DMS53 treated with DMSO at 0.1 percent for 48 hours (cell line): ENCODE results near the gene GRIK3.
"Not testable (repeated sequence)": the region's sequence is repeated elsewhere in the genome, so short reads cannot be mapped to it uniquely, and the experiment has no call there.

Experiments
- DNase-seq: peaks from one replicate; lab custom pipeline; 2025; ENCODE audit not compliant: unreplicated experiment; lab: John Stamatoyannopoulos, UW

The GRIK3 gene

DNA sequence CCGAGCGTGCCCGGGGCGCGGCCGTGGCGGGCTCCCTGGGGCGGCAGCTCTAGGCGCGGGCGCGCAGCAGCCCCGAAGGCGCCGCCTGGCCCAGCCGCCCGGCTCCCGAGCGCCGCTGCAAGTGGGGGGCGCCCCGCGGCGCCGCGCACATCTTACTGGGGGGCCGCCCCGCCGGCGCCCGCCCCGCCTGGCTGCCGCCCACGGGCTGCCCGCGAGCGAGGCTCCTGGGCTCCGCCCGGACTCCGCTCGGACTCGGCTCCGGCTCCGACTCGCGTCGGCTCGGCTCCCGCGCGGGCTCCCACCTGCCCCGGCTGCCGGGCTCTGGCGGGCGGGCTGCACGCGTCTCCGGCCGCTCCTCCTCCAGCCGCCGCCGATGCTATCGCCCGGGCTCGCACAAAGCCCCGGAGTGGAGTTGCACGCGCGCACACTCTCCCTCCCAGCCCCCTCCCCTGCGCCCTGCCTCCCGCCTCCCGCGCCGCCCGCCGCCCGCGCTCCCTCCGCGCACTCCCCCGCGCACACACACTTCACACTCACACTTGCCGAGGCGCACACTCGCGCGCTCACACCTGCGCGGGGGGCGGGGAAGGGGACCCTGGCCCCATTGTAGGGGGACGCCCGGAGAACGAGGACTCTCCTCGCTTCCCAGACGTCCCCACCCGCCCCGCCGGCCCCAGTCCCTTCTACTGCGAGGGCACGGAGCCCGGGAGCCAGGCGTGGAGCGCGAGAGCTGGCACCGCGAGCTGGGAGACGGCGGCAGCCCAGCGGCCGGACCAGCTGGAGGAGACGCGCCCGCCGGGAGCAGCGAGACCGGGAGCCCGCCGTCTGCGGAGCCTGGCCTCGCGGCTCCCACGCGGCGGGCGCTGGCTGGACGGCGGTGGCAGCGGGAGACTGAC, at the start of gene GRIK3:
Gene GRIK3, minus strand, starts transcription at position 395 of the 893 bp plus-strand sequence. CDS start 407 bp downstream, outside the sequence.
- no peak for DNase-seq

GRCh38 chr1:37084013-37084412, 49.7 kb upstream of the GRIK3 start:
- DNase-seq = no peak

GRCh38 chr1:37083603-37084002, 49.3 kb upstream of the GRIK3 start:
- no peak for DNase-seq

DNA sequence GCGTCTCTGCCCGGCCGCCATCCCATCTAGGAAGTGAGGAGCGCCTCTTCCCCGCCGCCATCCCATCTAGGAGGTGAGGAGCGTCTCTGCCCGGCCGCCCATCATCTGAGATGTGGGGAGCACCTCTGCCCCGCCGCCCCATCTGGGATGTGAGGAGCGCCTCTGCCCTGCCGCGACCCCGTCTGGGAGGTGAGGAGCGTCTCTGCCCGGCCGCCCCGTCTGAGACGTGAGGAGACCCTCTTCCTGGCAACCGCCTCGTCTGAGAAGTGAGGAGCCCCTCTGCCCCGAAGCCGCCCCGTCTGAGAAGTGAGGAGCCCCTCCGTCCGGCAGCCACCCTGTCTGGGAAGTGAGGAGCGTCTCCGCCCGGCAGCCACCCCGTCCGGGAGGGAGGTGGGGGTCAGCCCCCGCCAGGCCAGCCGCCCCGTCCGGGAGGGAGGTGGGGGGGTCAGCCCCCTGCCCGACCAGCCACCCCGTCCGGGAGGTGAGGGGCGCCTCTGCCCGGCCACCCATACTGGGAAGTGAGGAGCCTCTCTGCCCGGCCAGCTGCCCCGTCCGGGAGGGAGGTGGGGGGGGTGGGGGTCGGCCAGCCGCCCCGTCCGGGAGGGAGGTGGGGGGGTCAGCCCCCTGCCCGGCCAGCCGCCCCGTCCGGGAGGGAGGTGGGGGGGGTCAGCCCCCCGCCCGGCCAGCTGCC, 46.1 kb upstream of the GRIK3 start:
- DNase-seq = not testable (repeated sequence)

DNA sequence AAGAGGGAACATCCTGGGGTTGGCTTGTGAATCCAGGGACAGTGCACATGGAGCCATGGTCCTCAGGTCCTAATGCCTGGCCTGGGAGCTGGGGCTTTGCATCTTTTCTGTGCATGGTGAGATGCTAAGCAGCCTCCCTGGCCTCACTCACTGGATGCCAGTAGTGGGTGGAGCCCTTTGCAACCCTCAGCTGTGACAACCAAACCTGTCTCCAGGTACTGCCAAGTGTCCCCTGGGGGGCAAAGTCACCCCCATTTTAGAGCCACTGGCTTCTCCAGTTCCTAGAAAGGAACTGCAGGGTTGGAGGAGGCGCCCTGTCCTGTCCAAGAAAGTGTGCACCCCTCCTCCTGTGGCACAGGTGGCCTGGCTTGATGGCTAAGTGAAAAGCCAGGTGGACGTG, 44.6 kb upstream of the GRIK3 start:
- no peak for DNase-seq

DNA sequence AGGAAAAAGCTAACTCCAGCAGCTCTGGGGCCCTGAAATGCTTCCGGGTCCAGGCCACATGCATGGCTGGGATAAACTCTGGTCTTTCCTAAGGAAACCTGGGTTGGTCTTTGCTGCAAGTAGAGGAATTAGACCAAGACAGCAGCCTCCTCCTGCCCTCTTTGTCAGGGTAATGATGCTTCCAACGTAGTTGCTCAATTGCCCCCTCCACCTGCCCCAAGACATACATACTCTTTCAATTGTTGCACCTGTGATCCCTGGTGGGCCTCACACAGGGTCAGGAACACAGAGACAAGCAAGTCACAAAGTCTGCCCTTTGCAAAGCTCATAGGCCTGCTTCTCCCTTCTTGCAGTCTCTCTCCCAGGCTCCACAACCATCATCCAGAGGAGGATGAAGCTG, 41.9 kb upstream of the GRIK3 start:
- DNase-seq = no peak

GRCh38 chr1:37073854-37074379, 39.6 kb upstream of the GRIK3 start:
- DNase-seq = no peak

- no peak for DNase-seq
Measured at GRCh38 chr1:37073152-37073853, 39.0 kb upstream of the GRIK3 start.

DNA sequence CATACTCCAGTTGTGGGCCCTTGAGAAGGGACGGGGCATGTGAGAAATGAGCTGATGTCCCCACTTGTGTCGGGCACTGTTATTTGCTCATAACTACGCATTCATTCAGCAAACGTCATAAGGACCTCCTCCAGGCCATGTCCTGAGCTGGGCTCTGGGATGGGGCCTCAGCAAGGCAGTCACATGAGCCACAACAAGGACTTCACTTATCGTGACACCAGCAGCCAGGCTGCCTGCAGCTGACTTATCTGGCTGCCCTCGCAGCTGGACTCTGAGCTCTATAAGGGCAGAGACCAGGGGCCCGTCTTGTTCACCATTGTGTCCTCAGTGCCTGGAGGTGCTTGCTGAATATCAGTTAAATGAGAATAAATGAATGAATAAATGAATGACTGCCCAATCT, 37.5 kb upstream of the GRIK3 start:
- no peak for DNase-seq

- no peak for DNase-seq
Measured at GRCh38 chr1:37070126-37070525, 35.8 kb upstream of the GRIK3 start.

DNA sequence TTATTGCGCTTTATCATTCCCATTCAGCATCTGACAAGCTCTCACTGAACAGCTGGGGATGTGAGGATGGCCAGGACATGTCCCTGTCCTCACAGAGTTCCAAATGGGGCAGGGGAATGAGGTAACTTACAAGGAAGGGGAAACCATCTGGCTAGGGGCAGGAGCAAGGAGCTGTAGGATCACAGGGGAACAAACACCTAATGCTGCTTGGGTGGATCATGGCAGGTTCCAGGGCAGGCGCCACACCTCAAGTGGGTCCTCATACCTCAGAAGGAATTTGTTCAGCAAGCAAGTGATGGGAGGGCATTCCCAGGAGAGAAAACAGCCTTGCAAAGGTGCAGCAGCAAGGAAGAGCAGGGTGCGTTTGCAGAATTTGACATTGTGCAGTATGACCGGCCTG, 35.1 kb upstream of the GRIK3 start:
- DNase-seq = no peak

DNA sequence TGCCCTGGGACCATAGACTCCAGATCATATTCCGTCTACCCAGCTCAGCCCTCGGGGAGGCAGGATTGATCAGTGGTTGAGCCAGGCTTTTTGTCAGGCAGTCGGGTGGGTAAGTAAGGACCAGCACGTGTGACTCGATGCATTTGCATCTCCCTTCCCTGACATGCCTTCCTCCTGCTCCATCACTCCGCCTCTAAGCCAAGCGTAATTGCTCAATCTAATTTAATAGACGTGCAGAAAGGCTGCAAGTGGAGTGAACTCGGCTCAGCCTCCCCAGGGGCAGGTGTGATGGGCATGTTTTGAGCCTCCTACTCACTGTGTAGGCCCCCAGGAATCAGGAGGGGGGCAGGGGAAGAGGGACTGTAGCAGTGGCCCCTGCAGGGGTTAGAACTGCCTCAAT, 34.6 kb upstream of the GRIK3 start:
- DNase-seq = no peak

DNA sequence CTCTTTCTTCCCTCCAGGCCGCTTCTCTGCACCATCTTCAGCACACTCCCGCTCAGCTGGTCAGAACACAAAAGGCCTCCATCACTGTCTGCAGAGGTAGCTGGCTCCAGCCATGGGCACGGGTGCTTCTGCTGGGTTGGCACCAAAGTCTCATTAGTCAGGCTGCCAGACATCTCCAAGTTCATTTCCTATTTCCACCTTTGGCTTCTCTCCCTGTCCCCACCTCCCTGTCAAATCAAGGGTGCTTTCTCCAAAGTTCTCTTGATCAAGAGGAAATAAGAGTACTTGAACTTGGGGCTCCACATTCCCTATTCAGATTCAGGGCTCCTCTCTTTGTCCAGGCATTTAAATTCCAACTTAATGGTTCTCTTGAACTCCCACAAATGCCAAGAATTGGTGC, 33.9 kb upstream of the GRIK3 start:
- no peak for DNase-seq

DNA sequence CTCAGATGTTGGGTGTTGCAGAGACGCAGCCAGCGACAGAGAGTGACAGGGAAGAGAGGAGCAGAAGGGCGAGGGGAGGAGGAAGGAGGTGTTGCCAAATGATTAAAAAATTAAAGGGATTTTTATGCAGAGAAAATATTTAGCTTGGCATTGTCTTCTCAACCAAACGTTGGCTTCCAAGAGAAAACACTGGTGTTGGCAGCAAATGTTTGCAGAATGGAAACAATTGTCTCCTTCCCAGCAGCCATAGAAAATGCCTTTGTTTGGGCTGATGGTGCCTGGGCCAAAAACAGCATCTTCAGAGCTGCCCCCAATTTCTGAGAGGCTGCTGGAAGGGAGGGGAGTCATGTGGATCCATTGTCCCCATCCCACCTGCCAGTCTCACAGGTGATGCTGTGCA, 29.7 kb upstream of the GRIK3 start:
- DNase-seq = no peak

DNA sequence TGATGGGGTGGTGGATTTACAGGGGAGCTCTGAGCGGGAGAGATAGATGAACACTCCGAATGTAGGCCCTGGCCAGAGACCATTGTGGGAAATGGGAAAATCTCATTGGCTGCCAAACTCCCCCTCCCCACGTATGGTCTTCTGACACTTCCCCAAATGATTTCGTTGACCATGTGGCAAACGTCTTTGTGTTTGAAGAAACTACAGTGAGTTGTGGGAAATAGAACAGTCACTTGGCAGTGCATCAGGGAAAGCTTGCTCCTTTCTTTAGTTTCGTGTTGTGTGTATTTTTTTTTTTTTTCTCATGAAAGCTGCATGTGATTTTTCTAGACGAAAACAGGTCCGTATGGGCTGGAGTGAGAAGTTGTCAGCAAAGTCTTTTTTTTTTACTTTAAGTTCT, 25.0 kb upstream of the GRIK3 start:
- no peak for DNase-seq

DNA sequence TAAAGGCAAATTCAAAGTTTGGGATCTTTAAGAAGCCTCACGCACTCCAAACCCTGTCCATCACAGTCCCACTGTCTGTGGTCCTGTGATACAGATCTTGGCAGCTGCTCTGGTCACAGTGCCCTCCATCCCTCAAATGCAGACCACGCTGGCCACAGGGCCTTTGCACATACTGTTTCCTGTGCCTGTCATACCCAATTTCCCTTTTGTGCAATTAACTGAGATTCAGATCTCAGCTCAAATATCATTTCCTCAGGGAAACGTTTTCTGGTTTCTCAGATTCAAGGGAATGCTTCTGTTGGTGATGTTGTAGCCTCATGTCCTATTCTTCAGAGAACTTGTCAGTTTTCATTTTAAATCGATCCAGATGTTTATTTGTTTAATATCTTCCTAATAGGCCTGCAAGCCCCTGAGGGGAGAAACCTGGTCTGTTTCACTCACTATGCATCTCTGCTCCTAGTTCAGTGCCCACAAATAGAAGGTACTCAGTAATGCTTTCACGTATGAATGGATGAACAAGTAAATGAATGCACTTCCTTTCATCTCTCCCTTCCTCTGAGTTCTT, 24.2 kb upstream of the GRIK3 start:
- no peak for DNase-seq

- no peak for DNase-seq
Measured at GRCh38 chr1:37056325-37056724, 22.0 kb upstream of the GRIK3 start.

DNA sequence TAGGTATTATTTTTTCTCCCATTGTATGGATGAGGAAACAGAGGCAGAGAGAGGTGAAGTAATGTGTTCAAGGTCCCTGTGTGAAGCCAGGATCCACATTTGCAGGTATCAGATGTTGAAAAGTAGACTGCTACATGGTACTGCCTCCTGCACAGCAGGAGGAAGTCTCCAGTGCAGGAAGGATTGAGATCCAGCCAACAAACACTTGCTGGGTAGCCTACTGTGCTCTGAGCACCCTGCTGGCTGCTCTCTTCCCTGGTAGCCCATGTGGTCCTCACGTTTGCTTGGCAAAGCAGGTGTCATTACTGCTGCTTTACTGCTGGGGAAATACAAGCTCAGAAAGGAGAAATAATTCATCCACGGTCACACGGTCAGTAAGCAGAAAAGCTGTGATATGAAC, 21.3 kb upstream of the GRIK3 start:
- no peak for DNase-seq

GRCh38 chr1:37053173-37053572, 18.9 kb upstream of the GRIK3 start:
- DNase-seq = no peak

DNA sequence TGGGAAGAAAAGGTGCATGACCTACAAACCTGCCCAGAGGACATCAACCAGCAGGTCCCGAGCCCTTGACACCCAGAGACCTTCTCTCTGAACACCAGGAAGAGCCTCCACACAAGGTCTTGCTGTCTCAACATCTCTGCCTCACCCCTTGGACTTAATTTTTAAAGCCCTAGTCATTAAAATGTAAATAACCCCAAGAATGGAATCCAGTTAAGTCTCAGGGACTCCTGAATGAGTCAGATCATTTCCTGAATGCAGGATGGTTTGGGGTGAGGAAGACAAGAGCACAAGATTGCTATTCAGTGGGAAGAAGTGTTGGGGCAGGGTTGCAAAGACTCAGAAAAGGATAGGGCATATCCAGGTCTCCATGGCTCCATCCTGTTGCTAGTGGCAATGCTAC, 17.8 kb upstream of the GRIK3 start:
- DNase-seq = no peak

GRCh38 chr1:37051346-37051745, 17.0 kb upstream of the GRIK3 start:
- no peak for DNase-seq
